Measurements from ENCODE around the gene IFT25.

Gene IFT25

DNA sequence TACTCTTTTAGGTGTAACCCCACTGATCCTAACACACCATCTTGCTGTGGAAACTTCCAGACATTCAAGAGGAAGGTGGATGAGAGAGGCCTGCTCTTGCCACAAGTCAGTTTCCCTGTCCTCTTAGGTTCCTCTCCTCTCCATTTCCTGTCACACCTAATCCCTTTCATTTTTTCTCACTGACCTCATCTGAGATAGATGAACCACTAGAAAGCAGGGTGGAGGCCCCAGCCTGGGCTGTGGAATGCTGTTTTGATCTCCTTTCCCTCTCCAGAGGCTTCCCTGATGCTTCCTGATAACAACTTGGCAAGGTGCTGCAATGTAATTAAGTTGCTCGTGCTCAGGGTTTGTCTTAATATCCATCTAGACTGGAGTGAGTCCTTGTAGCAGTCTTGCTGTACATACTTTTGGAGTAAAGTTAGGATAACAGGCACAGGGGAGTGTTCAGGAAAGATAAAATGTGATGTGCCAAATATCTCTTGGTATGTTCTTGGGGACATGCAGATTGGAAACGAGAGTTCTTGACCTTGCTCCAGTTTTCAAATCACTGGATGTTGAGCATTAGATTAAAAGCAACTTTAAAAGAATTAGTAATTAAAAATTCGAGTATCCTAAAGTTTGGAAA lies 11.8 kb upstream of the IFT25 start:
- Histone ChIP-seq H2BK5ac (ENCODE audit: low read depth, low read length, poor library complexity) (no peak overlapping the region), H3K4ac (ENCODE audit: low read depth, low read length) (no peak overlapping the region), H3K14ac (ENCODE audit: low read length) (no peak overlapping the region), H3K4me3 (ENCODE audit: low read depth, low read length) (no peak overlapping the region), H3K23ac (ENCODE audit: low read length) (no peak overlapping the region), H3K4me1 (ENCODE audit: control insufficient read depth in 1 of 2, insufficient read depth in 2 of 2, low read length in 2 of 2) (peaks cover 0 to 7% of the 10 kb centered on the region in 2 experiments), H3K79me2 (ENCODE audit: control insufficient read depth, insufficient read depth, low read length, poor library complexity) (no peaks in the 10 kb centered on the region), H3K27ac (ENCODE audit: low read depth, low read length) (peak overlapping the region; percentile 25), H2AFZ (ENCODE audit: insufficient read depth, low read length, poor library complexity) (no peak overlapping the region), H3K9me3 (ENCODE audit: insufficient read depth, low read depth, low read length) (no peaks in the 10 kb centered on the region), H4K12ac (ENCODE audit: low read depth, low read length) (no peak overlapping the region), H2BK12ac (ENCODE audit: low read length) (no peak overlapping the region), H2AK5ac (ENCODE audit: low read length) (no peak overlapping the region), H2BK120ac (ENCODE audit: insufficient read depth, low read length, poor library complexity) (no peak overlapping the region), H3K36me3 (ENCODE audit: control insufficient read depth in 1 of 2, insufficient read depth in 2 of 2, low read length in 2 of 2) (peaks cover 5 to 21% of the 10 kb centered on the region in 2 experiments), H3K18ac (ENCODE audit: low read length) (no peak overlapping the region), H3K79me1 (ENCODE audit: low read length) (no peaks in the 10 kb centered on the region), H4K91ac (ENCODE audit: low read depth, low read length) (no peak overlapping the region), H3K4me2 (ENCODE audit: low read length) (peak overlapping the region; percentile 40), H3K9ac (ENCODE audit: low read length) (no peak overlapping the region), H3K27me3 (ENCODE audit: insufficient read depth, low read length) (no peaks in the 10 kb centered on the region), H4K8ac (ENCODE audit: low read depth, low read length) (no peak overlapping the region)
- peak; percentile 76 to 81 for DNase-seq
- no CpG with 5 or more reads among the region's 3 CpGs for WGBS (ENCODE audit: extremely low coverage, insufficient coverage, insufficient read length)

GRCh38 chr1:53956308-53957168 lies 11.0 kb upstream of the IFT25 start:
- no peak overlapping the region for H3K23ac ChIP-seq (ENCODE audit: low read length)
- no peak overlapping the region for H3K4ac ChIP-seq (ENCODE audit: low read depth, low read length)
- H3K27me3 ChIP-seq (ENCODE audit: insufficient read depth, low read length) = no peaks in the 10 kb centered on the region
- H3K4me3 ChIP-seq (ENCODE audit: low read depth, low read length) = no peak overlapping the region
- H3K36me3 ChIP-seq (ENCODE audit: control insufficient read depth in 1 of 2, insufficient read depth in 2 of 2, low read length in 2 of 2) = peaks cover 12 to 25% of the 10 kb centered on the region in 2 experiments
- H3K9me3 ChIP-seq (ENCODE audit: insufficient read depth, low read depth, low read length) = no peaks in the 10 kb centered on the region
- no peaks in the 10 kb centered on the region for H3K79me1 ChIP-seq (ENCODE audit: low read length)
- no peak overlapping the region for H2BK12ac ChIP-seq (ENCODE audit: low read length)
- peak overlapping the region; percentile 25 for H3K27ac ChIP-seq (ENCODE audit: low read depth, low read length)
- peak overlapping the region; percentile 15 for H3K4me2 ChIP-seq (ENCODE audit: low read length)
- no peaks in the 10 kb centered on the region for H3K79me2 ChIP-seq (ENCODE audit: control insufficient read depth, insufficient read depth, low read length, poor library complexity)
- no peak overlapping the region for H3K14ac ChIP-seq (ENCODE audit: low read length)
- no peak overlapping the region for H4K8ac ChIP-seq (ENCODE audit: low read depth, low read length)
- no peak overlapping the region for H2AK5ac ChIP-seq (ENCODE audit: low read length)
- no peak overlapping the region for H4K91ac ChIP-seq (ENCODE audit: low read depth, low read length)
- H2BK120ac ChIP-seq (ENCODE audit: insufficient read depth, low read length, poor library complexity) = no peak overlapping the region
- H3K4me1 ChIP-seq (ENCODE audit: control insufficient read depth in 1 of 2, insufficient read depth in 2 of 2, low read length in 2 of 2) = peaks cover 0 to 7% of the 10 kb centered on the region in 2 experiments
- H2AFZ ChIP-seq (ENCODE audit: insufficient read depth, low read length, poor library complexity) = no peak overlapping the region
- H3K9ac ChIP-seq (ENCODE audit: low read length) = no peak overlapping the region
- H3K18ac ChIP-seq (ENCODE audit: low read length) = no peak overlapping the region
- H2BK5ac ChIP-seq (ENCODE audit: low read depth, low read length, poor library complexity) = peak overlapping the region; percentile 65
- no CpG with 5 or more reads among the region's 3 CpGs for WGBS (ENCODE audit: extremely low coverage, insufficient coverage, insufficient read length)
- H4K12ac ChIP-seq (ENCODE audit: low read depth, low read length) = no peak overlapping the region
- DNase-seq = peak in 1 of 2 donors; percentile 18

DNA sequence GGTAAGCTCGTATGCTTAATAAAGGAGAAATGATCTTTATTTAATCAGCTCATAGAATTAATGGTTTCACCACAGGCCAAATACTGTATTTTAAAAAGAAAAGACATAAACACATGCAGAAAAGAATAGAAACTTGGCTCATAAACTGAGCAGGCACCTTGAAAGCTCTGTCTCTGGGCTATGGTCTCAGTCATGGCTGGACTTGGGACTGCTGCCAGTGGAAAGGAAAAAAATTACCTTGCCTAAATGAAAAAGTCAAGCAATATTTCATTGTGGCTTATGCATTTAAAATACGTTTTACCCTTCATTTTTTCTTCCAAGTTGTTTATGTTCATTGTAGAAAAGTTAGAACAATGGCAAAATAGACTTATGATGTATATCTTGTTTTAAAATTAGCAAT lies 8.6 kb upstream of the IFT25 start:
- Histone ChIP-seq H4K12ac (ENCODE audit: low read depth, low read length) (no peak overlapping the region), H2BK5ac (ENCODE audit: low read depth, low read length, poor library complexity) (no peak overlapping the region), H3K27ac (ENCODE audit: low read depth, low read length) (no peak overlapping the region), H3K23ac (ENCODE audit: low read length) (no peak overlapping the region), H4K8ac (ENCODE audit: low read depth, low read length) (no peak overlapping the region), H2BK12ac (ENCODE audit: low read length) (no peak overlapping the region), H3K4me3 (ENCODE audit: low read depth, low read length) (no peak overlapping the region), H3K4me1 (ENCODE audit: control insufficient read depth in 1 of 2, insufficient read depth in 2 of 2, low read length in 2 of 2) (peaks cover 0 to 7% of the 10 kb centered on the region in 2 experiments), H3K14ac (ENCODE audit: low read length) (no peak overlapping the region), H2BK120ac (ENCODE audit: insufficient read depth, low read length, poor library complexity) (no peak overlapping the region), H2AK5ac (ENCODE audit: low read length) (no peak overlapping the region), H3K4me2 (ENCODE audit: low read length) (no peak overlapping the region), H3K36me3 (ENCODE audit: control insufficient read depth in 1 of 2, insufficient read depth in 2 of 2, low read length in 2 of 2) (peaks cover 12 to 14% of the 10 kb centered on the region in 2 experiments), H3K79me1 (ENCODE audit: low read length) (no peaks in the 10 kb centered on the region), H4K91ac (ENCODE audit: low read depth, low read length) (no peak overlapping the region), H3K9me3 (ENCODE audit: insufficient read depth, low read depth, low read length) (no peaks in the 10 kb centered on the region), H3K4ac (ENCODE audit: low read depth, low read length) (no peak overlapping the region), H3K79me2 (ENCODE audit: control insufficient read depth, insufficient read depth, low read length, poor library complexity) (peaks cover 1% of the 10 kb centered on the region), H3K27me3 (ENCODE audit: insufficient read depth, low read length) (no peaks in the 10 kb centered on the region), H3K18ac (ENCODE audit: low read length) (no peak overlapping the region), H3K9ac (ENCODE audit: low read length) (no peak overlapping the region), H2AFZ (ENCODE audit: insufficient read depth, low read length, poor library complexity) (no peak overlapping the region)
- DNase-seq = no peak
- WGBS (ENCODE audit: extremely low coverage, insufficient coverage, insufficient read length) = no CpG with 5 or more reads among the region's 2 CpGs

DNA sequence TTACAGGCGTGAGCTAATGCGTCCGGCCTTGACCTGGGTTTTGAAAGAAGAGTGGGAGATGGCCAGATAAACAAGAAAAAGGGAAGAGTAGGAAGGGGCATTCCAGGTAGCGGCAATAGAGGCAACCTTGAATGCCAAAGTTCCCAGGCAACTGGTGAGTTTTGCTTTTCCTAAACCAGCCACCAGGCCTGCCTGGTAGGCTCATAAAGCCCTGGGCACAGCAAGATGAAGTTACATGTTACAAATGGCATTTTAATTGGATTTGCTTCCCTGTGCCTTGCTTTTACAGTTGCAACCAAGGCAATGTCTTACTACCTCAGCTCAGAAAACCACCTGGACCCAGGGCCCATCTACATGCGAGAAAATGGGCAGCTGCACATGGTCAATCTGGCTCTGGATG lies 6.2 kb upstream of the IFT25 start:
- peaks cover 1% of the 10 kb centered on the region for H3K79me1 ChIP-seq (ENCODE audit: low read length)

More for the DNA sequence above, 6.2 kb upstream of the IFT25 start:
- no peak overlapping the region for H3K4ac ChIP-seq (ENCODE audit: low read depth, low read length)
- no peak for DNase-seq
- H2BK120ac ChIP-seq (ENCODE audit: insufficient read depth, low read length, poor library complexity) = no peak overlapping the region
- no peak overlapping the region for H3K23ac ChIP-seq (ENCODE audit: low read length)
- H3K79me2 ChIP-seq (ENCODE audit: control insufficient read depth, insufficient read depth, low read length, poor library complexity) = peaks cover 6% of the 10 kb centered on the region
- no peak overlapping the region for H4K12ac ChIP-seq (ENCODE audit: low read depth, low read length)
- H4K91ac ChIP-seq (ENCODE audit: low read depth, low read length) = no peak overlapping the region
- no peak overlapping the region for H2AK5ac ChIP-seq (ENCODE audit: low read length)
- H4K8ac ChIP-seq (ENCODE audit: low read depth, low read length) = no peak overlapping the region
- no peak overlapping the region for H2BK5ac ChIP-seq (ENCODE audit: low read depth, low read length, poor library complexity)
- no peaks in the 10 kb centered on the region for H3K27me3 ChIP-seq (ENCODE audit: insufficient read depth, low read length)
- WGBS (ENCODE audit: extremely low coverage, insufficient coverage, insufficient read length) = no CpG with 5 or more reads among the region's 5 CpGs
- H3K9ac ChIP-seq (ENCODE audit: low read length) = no peak overlapping the region
- peaks cover 0 to 4% of the 10 kb centered on the region in 2 experiments for H3K4me1 ChIP-seq (ENCODE audit: control insufficient read depth in 1 of 2, insufficient read depth in 2 of 2, low read length in 2 of 2)
- H3K14ac ChIP-seq (ENCODE audit: low read length) = no peak overlapping the region
- no peak overlapping the region for H3K27ac ChIP-seq (ENCODE audit: low read depth, low read length)
- no peaks in the 10 kb centered on the region for H3K9me3 ChIP-seq (ENCODE audit: insufficient read depth, low read depth, low read length)
- H3K4me3 ChIP-seq (ENCODE audit: low read depth, low read length) = no peak overlapping the region
- no peak overlapping the region for H3K4me2 ChIP-seq (ENCODE audit: low read length)
- peaks cover 12% of the 10 kb centered on the region in 2 experiments for H3K36me3 ChIP-seq (ENCODE audit: control insufficient read depth in 1 of 2, insufficient read depth in 2 of 2, low read length in 2 of 2)
- no peak overlapping the region for H3K18ac ChIP-seq (ENCODE audit: low read length)
- H2AFZ ChIP-seq (ENCODE audit: insufficient read depth, low read length, poor library complexity) = no peak overlapping the region
- no peak overlapping the region for H2BK12ac ChIP-seq (ENCODE audit: low read length)

Measured in trophoblast cell (in vitro differentiated cells and primary cell).